ENCODE data around the gene STRBP.

DNA sequence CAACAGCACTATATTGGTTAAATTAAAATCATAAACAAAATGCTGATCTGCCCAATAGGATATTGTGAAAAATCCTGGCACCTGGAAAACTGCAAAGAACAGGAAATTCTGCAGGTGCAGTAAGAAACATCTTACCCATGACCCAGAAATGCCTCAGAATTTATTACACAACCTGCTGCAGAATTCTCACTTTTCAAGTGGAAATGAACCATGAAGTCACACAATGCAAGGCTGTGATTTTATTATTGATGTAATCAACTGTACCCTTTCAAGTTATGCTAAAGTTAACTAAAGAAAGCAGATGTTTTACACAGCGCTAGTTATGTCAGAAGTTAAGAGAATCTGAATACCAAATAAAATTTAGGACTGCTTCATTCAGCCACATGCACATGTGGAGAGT, 6.0 kb downstream of the STRBP start:
- no peak for TF ChIP-seq POLR2A (IDR thresholded peaks at IDR 0.05; ENCODE audit: low read depth, low read length)
- TF ChIP-seq, protein P1, sequence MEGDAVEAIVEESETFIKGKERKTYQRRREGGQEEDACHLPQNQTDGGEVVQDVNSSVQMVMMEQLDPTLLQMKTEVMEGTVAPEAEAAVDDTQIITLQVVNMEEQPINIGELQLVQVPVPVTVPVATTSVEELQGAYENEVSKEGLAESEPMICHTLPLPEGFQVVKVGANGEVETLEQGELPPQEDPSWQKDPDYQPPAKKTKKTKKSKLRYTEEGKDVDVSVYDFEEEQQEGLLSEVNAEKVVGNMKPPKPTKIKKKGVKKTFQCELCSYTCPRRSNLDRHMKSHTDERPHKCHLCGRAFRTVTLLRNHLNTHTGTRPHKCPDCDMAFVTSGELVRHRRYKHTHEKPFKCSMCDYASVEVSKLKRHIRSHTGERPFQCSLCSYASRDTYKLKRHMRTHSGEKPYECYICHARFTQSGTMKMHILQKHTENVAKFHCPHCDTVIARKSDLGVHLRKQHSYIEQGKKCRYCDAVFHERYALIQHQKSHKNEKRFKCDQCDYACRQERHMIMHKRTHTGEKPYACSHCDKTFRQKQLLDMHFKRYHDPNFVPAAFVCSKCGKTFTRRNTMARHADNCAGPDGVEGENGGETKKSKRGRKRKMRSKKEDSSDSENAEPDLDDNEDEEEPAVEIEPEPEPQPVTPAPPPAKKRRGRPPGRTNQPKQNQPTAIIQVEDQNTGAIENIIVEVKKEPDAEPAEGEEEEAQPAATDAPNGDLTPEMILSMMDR (conservative IDR thresholded peaks at IDR 0.05; ENCODE audit: low read depth, low read length): no peak
- TF ChIP-seq, protein P2, sequence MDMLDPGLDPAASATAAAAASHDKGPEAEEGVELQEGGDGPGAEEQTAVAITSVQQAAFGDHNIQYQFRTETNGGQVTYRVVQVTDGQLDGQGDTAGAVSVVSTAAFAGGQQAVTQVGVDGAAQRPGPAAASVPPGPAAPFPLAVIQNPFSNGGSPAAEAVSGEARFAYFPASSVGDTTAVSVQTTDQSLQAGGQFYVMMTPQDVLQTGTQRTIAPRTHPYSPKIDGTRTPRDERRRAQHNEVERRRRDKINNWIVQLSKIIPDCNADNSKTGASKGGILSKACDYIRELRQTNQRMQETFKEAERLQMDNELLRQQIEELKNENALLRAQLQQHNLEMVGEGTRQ (IDR thresholded peaks at IDR 0.05; ENCODE audit: low read depth, low read length): no peak
- no peak for TF ChIP-seq BHLHE40 (IDR thresholded peaks at IDR 0.05; ENCODE audit: low read depth, low read length)
- TF ChIP-seq RAD21 (IDR thresholded peaks at IDR 0.05; ENCODE audit: low read length): no peak

All from IMR-90 (cell line).